Peyer's patch (tissue), 4 donors: Measurements from ENCODE around the gene SDHB.

ENCODE experiments used
- POLR2A ChIP-seq, 2 donors: fragments of 450-650 bp; IDR thresholded peaks; one replicate each; pipeline ENCODE4 v1.5.1; 2017; ENCODE audit warnings: antibody characterized with exemption in 2 of 2, mild to moderate bottlenecking in 2 of 2, moderate library complexity in 2 of 2
- TF ChIP-seq, protein P1 (sequence below), 6 experiments: fragments of 450-650 bp in 4 of 6; fragments of 200-600 bp in 2 of 6; sonication (generic) in 1 of 6; IDR thresholded peaks; one replicate each; pipeline ENCODE4 v1.5.1; 2017 to 2019; ENCODE audit warnings: antibody characterized with exemption in 6 of 6, mild to moderate bottlenecking in 3 of 6, moderate library complexity in 1 of 6

DNA sequence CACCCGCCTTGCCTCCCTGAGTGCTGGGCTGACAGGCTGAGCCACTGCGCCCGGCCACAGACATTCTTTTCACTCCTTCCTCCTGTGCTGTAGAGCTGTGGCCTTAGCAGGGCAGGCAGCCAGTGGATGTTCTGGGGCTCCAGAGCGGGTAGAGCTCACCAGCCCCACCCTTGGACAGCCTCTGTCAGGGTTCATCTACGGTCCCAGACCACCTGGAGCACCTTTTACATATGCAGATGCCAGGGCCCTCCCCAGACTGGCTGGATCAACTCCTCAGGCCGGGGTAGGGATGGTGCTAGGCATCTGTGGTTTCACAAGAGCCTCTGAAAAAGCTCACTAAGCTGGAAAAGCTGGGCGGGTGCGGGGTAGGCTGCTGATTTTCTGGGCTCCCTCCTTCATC lies 46.7 kb downstream of the SDHB start:
- TF ChIP-seq, protein P1, sequence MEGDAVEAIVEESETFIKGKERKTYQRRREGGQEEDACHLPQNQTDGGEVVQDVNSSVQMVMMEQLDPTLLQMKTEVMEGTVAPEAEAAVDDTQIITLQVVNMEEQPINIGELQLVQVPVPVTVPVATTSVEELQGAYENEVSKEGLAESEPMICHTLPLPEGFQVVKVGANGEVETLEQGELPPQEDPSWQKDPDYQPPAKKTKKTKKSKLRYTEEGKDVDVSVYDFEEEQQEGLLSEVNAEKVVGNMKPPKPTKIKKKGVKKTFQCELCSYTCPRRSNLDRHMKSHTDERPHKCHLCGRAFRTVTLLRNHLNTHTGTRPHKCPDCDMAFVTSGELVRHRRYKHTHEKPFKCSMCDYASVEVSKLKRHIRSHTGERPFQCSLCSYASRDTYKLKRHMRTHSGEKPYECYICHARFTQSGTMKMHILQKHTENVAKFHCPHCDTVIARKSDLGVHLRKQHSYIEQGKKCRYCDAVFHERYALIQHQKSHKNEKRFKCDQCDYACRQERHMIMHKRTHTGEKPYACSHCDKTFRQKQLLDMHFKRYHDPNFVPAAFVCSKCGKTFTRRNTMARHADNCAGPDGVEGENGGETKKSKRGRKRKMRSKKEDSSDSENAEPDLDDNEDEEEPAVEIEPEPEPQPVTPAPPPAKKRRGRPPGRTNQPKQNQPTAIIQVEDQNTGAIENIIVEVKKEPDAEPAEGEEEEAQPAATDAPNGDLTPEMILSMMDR (IDR thresholded peaks at IDR 0.05), result no peak
- no peak for TF ChIP-seq POLR2A (IDR thresholded peaks at IDR 0.05)
